A549 treated with CORT108297 at 1 μM for 4 hours (cell line): ENCODE results near the gene ZNF282. TPM values are rescaled to one million over a fixed set of nuclear protein-coding genes. Genes with fewer than 3 reads are reported as not detected.

ENCODE experiments used
- total RNA-seq: library from RNA; stranded (reverse); fragments of 200-300 nt; extraction: Qiagen RNA extraction; gene quantifications from 5 replicates; pipeline ENCODE4 v1.2.3, GENCODE V29; 2022

ZNF282 gene
- total RNA-seq, result 19.1 to 28.5 TPM (median 25.8 TPM) in 5 replicates

DNA sequence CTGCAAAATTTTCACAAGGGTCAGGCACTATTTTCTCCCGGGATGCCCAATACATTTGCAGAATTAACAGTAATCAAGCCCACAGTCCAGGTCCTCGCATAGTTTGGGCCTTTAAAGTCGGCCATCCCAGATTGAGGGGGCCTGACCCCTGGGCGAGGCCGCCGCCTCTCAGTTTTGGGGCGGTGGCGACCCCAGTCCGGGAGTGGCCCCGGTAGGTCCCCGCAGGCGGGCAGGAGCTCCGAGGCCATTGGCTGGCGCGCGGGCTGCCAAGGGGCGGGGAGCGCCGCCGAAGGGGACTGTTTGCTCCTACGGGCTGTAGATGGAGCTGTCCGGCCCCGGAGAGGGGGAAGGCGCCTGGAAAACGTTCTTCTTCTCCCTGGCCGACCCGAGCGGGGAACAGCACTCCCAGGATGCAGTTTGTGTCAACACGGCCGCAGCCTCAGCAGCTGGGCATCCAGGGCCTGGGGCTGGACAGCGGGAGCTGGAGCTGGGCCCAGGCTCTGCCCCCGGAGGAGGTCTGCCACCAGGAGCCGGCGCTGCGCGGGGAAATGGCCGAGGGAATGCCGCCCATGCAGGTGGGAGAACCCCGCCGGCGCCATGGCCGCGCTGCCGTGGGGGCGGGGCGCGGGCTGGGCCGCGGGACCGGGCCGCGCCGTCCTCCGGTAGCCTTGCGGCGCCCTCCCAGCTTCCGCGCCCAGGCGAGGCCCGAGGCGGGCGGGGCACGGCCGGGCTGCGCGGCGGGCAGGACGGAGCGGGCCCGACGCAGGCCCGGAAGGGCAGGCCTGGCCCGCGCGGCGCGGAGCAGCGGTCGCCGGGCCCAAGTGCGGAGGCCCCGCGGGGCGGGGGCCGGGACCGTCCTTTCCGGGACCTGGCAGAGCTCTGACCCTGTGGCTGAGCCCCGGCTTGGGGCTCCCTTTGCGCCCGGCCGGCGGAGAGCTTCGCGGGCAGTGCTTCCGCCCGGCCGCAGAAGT lies at the start of gene ZNF282:
Gene ZNF282, plus strand, starts transcription at position 367 of the 971 bp plus-strand sequence. Its CDS starts 44 bp downstream, at position 411.

GRCh38 chr7:149147072-149147751 lies 48.1 kb upstream of the ZNF282 start, which contains the start of gene ZNF398:
ZNF398 (plus strand) TSS chr7:149147453; CDS start chr7:149147743, 290 bp downstream.

DNA sequence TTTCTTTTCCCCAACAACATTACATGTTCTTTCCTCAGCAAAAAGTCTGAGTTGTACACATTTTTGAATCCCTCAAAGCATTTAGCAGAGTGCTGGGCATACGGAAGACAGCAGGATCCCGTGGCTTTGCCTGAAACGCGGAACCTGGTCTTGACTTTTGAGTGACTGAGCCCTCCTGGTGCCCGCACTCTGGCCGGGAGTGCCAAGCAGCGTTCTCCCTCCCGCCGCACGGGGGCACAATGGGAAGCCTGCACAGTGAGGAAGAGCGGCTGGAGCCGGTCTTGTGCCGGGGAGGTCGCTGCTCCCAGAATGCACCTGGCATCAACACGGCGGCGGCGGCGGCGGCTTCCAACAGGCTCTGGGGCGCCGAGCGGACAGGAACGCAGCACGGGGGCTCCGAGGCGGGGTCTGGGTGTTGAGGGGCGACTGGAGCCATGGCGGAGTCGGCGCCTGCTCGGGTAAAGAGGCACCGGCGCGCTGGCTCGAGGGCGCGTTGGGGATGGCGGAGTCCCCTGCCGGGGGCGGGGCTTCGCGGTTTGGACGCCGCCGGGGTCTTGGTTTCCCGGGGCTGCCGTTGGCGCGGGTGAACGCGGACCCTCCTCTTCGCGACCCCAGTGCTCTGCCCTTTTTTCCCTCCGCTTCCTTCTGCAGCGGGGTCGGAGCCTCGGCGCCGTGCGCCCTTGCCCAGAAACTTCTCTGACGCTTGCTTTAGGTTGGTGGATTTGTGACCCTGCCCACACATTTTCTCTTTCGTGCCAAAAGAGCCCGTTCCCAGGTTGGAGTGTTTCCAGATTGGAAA lies 44.2 kb downstream of the ZNF282 start, which contains the start of gene ZNF212:
Gene ZNF212, plus strand, starts transcription at position 307 of the 799 bp plus-strand sequence. Its CDS starts 128 bp downstream, at position 435.

DNA sequence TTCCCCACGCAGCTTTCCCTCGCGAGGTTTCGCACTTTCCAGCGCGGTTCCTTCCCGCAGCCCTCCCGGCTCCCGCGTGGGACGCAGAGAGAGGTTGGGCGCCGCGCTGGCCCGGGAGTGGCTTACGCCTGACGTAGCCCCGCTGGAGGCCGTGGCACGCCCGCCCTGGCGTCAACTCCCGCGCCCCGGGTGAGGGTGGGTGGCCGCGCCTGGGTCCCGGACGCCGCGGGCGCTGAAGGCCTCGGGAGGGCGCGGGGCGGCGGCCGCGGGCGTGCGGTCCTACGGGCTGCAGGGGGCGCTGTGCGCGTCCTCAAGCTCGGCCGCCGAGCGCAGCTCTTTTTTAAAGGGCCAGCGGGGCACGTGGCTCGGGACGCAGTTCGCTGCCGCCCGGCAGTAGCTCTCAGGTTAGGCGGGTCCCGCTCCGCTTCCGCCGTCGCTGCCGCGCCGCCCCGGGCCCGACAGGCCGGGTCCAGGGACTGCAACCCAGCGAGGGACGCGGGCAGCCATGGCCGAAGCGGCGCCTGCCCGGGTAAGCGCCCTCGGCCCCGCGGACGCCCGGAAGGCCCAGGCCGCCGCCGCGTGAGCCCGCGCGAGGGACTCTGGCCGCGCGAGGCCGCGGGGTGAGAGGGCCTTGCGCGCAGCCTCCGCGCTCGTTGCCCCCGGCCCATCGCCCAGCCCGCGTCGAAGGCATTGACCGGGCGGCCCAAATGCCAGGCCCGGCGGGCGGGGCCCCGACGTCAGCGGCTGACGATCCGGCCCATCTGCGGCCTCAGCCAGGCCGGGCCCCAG lies 66.7 kb downstream of the ZNF282 start, which contains the start of gene ZNF783:
Gene ZNF783, plus strand, starts transcription at position 368 of the 789 bp plus-strand sequence. Its CDS starts 138 bp downstream, at position 506.

Other genes starting within 250 kb of the ZNF282 start
- 164 to 194 TPM (median 179 TPM) in 5 replicates for gene PDIA4, start 167.0 kb upstream of the ZNF282 start, total RNA-seq
- gene ZNF786, start 104.8 kb upstream of the ZNF282 start, total RNA-seq, result 5.5 to 7.0 TPM (median 6.6 TPM) in 5 replicates
- gene ZNF425, start 69.2 kb upstream of the ZNF282 start, total RNA-seq, result 0.97 to 1.5 TPM (median 0.98 TPM) in 5 replicates
- gene ZNF398, start 48.1 kb upstream of the ZNF282 start, total RNA-seq, result 8.1 to 9.5 TPM (median 9.1 TPM) in 5 replicates
- 11.1 to 12.6 TPM (median 12.2 TPM) in 5 replicates for gene ZNF212, start 44.1 kb downstream of the ZNF282 start, total RNA-seq
- gene ZNF783, start 66.7 kb downstream of the ZNF282 start, total RNA-seq, result 5.0 to 7.2 TPM (median 6.5 TPM) in 5 replicates